SK-N-MC (cell line): ENCODE results near the gene RIOX2.

Experiments used
- EZH2 ChIP-seq: fragments of 200-600 bp; sonication (generic); IDR thresholded peaks from one replicate; pipeline ENCODE4 v1.6.1; 2017; ENCODE audit warnings: antibody characterized with exemption
- FOXP2 ChIP-seq: optimal IDR thresholded peaks from 2 replicates; pipeline ENCODE3; 2011; ENCODE audit warnings: mild to moderate bottlenecking, moderate library complexity; ENCODE audit not compliant: insufficient read depth; ENCODE audit errors: extremely low read length, control extremely low read depth
- POLR2AphosphoS5 ChIP-seq: IDR thresholded peaks from 2 replicates; pipeline ENCODE4 v1.6.1; 2012; ENCODE audit warnings: mild to moderate bottlenecking, low read depth, low read length, borderline replicate concordance

DNA sequence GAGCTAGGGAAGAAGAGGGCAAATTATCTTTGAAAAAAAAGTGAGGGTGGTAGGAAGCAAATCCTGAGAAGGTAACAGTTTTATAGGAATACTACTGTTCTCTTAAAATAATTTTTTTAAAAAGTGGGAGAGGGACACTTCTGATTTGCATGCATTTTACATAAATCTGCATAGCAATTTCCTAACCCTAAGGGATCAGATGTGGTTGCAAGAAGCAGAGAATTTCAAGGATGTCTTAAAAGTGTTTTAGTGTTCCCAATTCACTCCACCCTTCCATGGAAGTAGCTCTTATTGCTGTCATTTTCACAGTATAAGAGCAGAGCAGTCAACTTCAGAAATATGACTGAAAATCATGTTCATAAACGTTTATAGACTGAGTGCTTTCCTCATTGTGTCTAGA is 27.8 kb upstream of the RIOX2 start:
- TF ChIP-seq POLR2AphosphoS5 (no peak), EZH2 (no peak), FOXP2 (no peak)
